ENCODE data around the gene KDM4C. TPM values are rescaled to one million over a fixed set of nuclear protein-coding genes. Genes with fewer than 3 reads are reported as not detected.

Gene KDM4C
- total and polyA plus RNA-seq, 10 donors = 11.1 to 85.5 (median 61.9) TPM

- H3K36me3 ChIP-seq = peaks cover 0 to 29% (median 6%) of the 10 kb centered on the region in 6 donors
- no peak for DNase-seq
- 91 to 95% (median 94%) methylated on average over 4 of the region's 4 CpGs for WGBS, 5 donors
- no peak overlapping the region for H3K4me3 ChIP-seq
- no peaks in the 10 kb centered on the region for H3K9me3 ChIP-seq
- no peak overlapping the region for H3K27ac ChIP-seq
- no peak for TF ChIP-seq POLR2AphosphoS5 (IDR thresholded peaks at IDR 0.05)
- TF ChIP-seq POLR2A (IDR thresholded peaks at IDR 0.05) = no peak
- no peak for TF ChIP-seq CTCF (IDR thresholded peaks at IDR 0.05 in 8 of 11, conservative IDR thresholded peaks at IDR 0.05 in 3 of 11)
- intact Hi-C loops (cut with DNase I; ENCODE audit: low total_unique reads) = no loop called here
- peaks cover 0 to 17% (median 3%) of the 10 kb centered on the region in 6 donors for H3K4me1 ChIP-seq
- no peaks in the 10 kb centered on the region for H3K27me3 ChIP-seq (replicated peaks in 1 of 7)
Observed at GRCh38 chr9:6907772-6908381, 150.1 kb downstream of the KDM4C start.

- Histone ChIP-seq H3K27ac (no peak overlapping the region), H3K4me3 (no peak overlapping the region), H3K36me3 (peaks cover 0 to 25% (median 4%) of the 10 kb centered on the region in 6 donors), H3K27me3 (replicated peaks in 1 of 7) (no peaks in the 10 kb centered on the region), H3K9me3 (no peaks in the 10 kb centered on the region), H3K4me1 (peaks cover 0 to 23% (median 3%) of the 10 kb centered on the region in 6 donors)
- DNase-seq = no peak
- whole genome bisulfite sequencing, 5 donors = 89 to 97% (median 90%) methylated on average over 1 of the region's 1 CpG
- no peak for TF ChIP-seq POLR2AphosphoS5 (IDR thresholded peaks at IDR 0.05)
- TF ChIP-seq CTCF (IDR thresholded peaks at IDR 0.05 in 8 of 11, conservative IDR thresholded peaks at IDR 0.05 in 3 of 11) = no peak
- no peak for TF ChIP-seq POLR2A (IDR thresholded peaks at IDR 0.05)
- intact Hi-C loops (cut with DNase I; ENCODE audit: low total_unique reads) = no loop called here
Observed at GRCh38 chr9:6909181-6909580, 151.4 kb downstream of the KDM4C start.

- Histone ChIP-seq H3K27ac (no peak overlapping the region), H3K27me3 (replicated peaks in 1 of 7) (no peaks in the 10 kb centered on the region), H3K9me3 (no peaks in the 10 kb centered on the region), H3K36me3 (peaks cover 0 to 17% (median 3%) of the 10 kb centered on the region in 6 donors), H3K4me3 (no peak overlapping the region), H3K4me1 (peaks cover 0 to 27% (median 3%) of the 10 kb centered on the region in 6 donors)
- no peak for TF ChIP-seq POLR2A (IDR thresholded peaks at IDR 0.05)
- TF ChIP-seq POLR2AphosphoS5 (IDR thresholded peaks at IDR 0.05) = no peak
- peak in 3 of 11 experiments; percentile 2 to 32 (median 30) for TF ChIP-seq CTCF (IDR thresholded peaks at IDR 0.05 in 8 of 11, conservative IDR thresholded peaks at IDR 0.05 in 3 of 11)
- intact Hi-C loops (cut with DNase I; ENCODE audit: low total_unique reads) = no loop called here
- no peak for DNase-seq
- 46 to 49% (median 47%) methylated on average over 2 of the region's 2 CpGs for WGBS, 5 donors
Observed at GRCh38 chr9:6910032-6910431, 152.3 kb downstream of the KDM4C start.

- intact Hi-C loops (cut with DNase I; ENCODE audit: low total_unique reads) = no loop called here
- Histone ChIP-seq H3K4me3 (no peak overlapping the region), H3K4me1 (peaks cover 0 to 27% (median 3%) of the 10 kb centered on the region in 6 donors), H3K27ac (no peak overlapping the region), H3K9me3 (no peaks in the 10 kb centered on the region), H3K27me3 (replicated peaks in 1 of 7) (no peaks in the 10 kb centered on the region), H3K36me3 (peaks cover 0 to 13% (median 3%) of the 10 kb centered on the region in 6 donors)
- DNase-seq = no peak
- WGBS, 5 donors = 89 to 96% (median 92%) methylated on average over 3 of the region's 3 CpGs
- TF ChIP-seq POLR2AphosphoS5 (IDR thresholded peaks at IDR 0.05) (no peak), POLR2A (IDR thresholded peaks at IDR 0.05) (no peak), CTCF (IDR thresholded peaks at IDR 0.05 in 8 of 11, conservative IDR thresholded peaks at IDR 0.05 in 3 of 11) (no peak)
Observed at GRCh38 chr9:6910497-6910896, 152.7 kb downstream of the KDM4C start.
